ENCODE results near the gene TAOK3. TPM values are rescaled to one million over a fixed set of nuclear protein-coding genes. Genes with fewer than 3 reads are reported as not detected.

Gene TAOK3
- total and polyA plus RNA-seq, 2 of the 4 experiments (the other 2 are of a cell fraction), result 26.3 to 54.5 TPM

DNA sequence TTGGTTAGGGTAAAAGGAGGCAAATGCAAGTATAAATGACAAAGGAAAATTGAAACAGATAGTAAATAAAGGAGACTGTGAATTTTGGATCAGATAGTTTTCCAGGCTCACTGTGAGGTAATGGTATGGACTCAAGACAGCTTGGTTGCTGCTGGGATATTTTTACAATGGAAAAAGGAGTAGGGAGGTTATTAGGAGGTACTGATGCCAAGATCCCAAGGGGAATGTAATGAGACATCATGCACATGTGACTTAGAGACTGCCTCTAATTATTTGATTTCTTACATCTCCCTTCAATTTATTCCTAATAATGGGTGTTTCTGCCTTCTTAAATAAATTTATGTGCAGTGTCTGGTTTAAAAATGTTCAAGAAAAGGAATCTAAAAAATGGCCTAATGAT, 56.9 kb downstream of the TAOK3 start:
- H4K5ac ChIP-seq (ENCODE audit: low read depth, low read length), result no peak overlapping the region
- POLR2A ChIA-PET (ENCODE audit: unreplicated experiment), result no interaction called here
- no peak overlapping the region for H3K4me3 ChIP-seq (ENCODE audit: insufficient read depth, low read depth, low read length)
- H4K91ac ChIP-seq (ENCODE audit: insufficient read depth, low read depth, low read length), result no peak overlapping the region
- H4K8ac ChIP-seq (ENCODE audit: low read depth in 2 of 2, low read length in 2 of 2), result no peak overlapping the region
- H2AK9ac ChIP-seq (replicated peaks; ENCODE audit: low read depth, low read length, poor library complexity), result no peak overlapping the region
- H3K9me3 ChIP-seq (ENCODE audit: control insufficient read depth, insufficient read depth, low read length), result no peaks in the 10 kb centered on the region
- BruUV-seq (replicated peaks), result no TSS peak
- peaks cover 14 to 46% of the 10 kb centered on the region in 2 experiments; a peak in 3 of 4 replicates for H3K79me1 ChIP-seq (ENCODE audit: low read depth in 1 of 2, low read length in 2 of 2)
- no peak overlapping the region for H2BK120ac ChIP-seq (ENCODE audit: low read depth, low read length)
- no peak for ATAC-seq (ENCODE audit: low read depth)
- no peaks in the 10 kb centered on the region for H4K20me1 ChIP-seq (ENCODE audit: insufficient read depth, low read length)
- in situ Hi-C loops (cut with MboI; ENCODE audit: low sequenced_read_pairs) (no loop called here), intact Hi-C loops (cut with micrococcal nuclease) (loop anchor here (2.0 kb wide), 1 partner anchor 13 kb away; no protein-coding TSS in a partner anchor), dilution Hi-C loops (cut with HindIII; ENCODE audit: low sequenced_read_pairs, unreplicated experiment) (no loop called here)
- CTCF ChIA-PET, result interaction anchor here (1.0 kb wide), 1 partner anchor 42 kb away, joined by 3 read pairs; no protein-coding TSS in a partner anchor
- no peak overlapping the region for H2BK20ac ChIP-seq (ENCODE audit: low read depth, low read length)
- no peak for DNase-seq
- H3K27ac ChIP-seq (ENCODE audit: insufficient read depth, low read length), result no peak overlapping the region
- H3K23ac ChIP-seq (ENCODE audit: low read depth, low read length), result no peak overlapping the region
- no peak overlapping the region for H3K14ac ChIP-seq (replicated peaks; ENCODE audit: low read depth, low read length)
- H3K56ac ChIP-seq (ENCODE audit: extremely low read depth, insufficient read depth, low read length), result no peak overlapping the region
- peaks cover 4% of the 10 kb centered on the region for H3K9me1 ChIP-seq (ENCODE audit: insufficient read depth, low read length)
- no peaks in the 10 kb centered on the region for H3K27me3 ChIP-seq (ENCODE audit: control insufficient read depth, insufficient read depth, low read length)
- H3K4ac ChIP-seq (ENCODE audit: low read depth, low read length), result no peak overlapping the region
- H2AFZ ChIP-seq (replicated peaks; ENCODE audit: low read length, poor library complexity), result no peak overlapping the region
- no peaks in the 10 kb centered on the region; the same call in none of the 2 replicates for H3K4me1 ChIP-seq (ENCODE audit: control insufficient read depth, insufficient read depth, low read length)
- no peak overlapping the region for H3K9ac ChIP-seq (ENCODE audit: low read depth, low read length)
- TF ChIP-seq CTCF (conservative IDR thresholded peaks at IDR 0.05; ENCODE audit: low read depth, low read length) (no peak), RCOR1 (IDR thresholded peaks at IDR 0.05; ENCODE audit: insufficient replicate concordance, low read length) (no peak), MAZ (IDR thresholded peaks at IDR 0.05; ENCODE audit: borderline replicate concordance, low read depth, low read length) (no peak)
- TF ChIP-seq, protein P1, sequence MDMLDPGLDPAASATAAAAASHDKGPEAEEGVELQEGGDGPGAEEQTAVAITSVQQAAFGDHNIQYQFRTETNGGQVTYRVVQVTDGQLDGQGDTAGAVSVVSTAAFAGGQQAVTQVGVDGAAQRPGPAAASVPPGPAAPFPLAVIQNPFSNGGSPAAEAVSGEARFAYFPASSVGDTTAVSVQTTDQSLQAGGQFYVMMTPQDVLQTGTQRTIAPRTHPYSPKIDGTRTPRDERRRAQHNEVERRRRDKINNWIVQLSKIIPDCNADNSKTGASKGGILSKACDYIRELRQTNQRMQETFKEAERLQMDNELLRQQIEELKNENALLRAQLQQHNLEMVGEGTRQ (IDR thresholded peaks at IDR 0.05; ENCODE audit: low read depth, low read length), result no peak
- H3K36me3 ChIP-seq (ENCODE audit: control insufficient read depth, insufficient read depth, low read length), result no peaks in the 10 kb centered on the region; the same call in 1 of the 2 replicates
- H2AK5ac ChIP-seq (ENCODE audit: low read depth, low read length), result no peak overlapping the region
- H2BK5ac ChIP-seq (ENCODE audit: low read depth, low read length, poor library complexity, severe bottlenecking), result no peak overlapping the region
- no peak overlapping the region for H3K18ac ChIP-seq (ENCODE audit: low read depth, low read length)
- no peak overlapping the region for H3K4me2 ChIP-seq (ENCODE audit: low read depth, low read length)
- no peak overlapping the region for H2BK15ac ChIP-seq (ENCODE audit: low read depth, low read length)
